BE2C (cell line): ENCODE measurements around the gene OR6B2. TPM values are rescaled to one million over a fixed set of nuclear protein-coding genes. Genes with fewer than 3 reads are reported as not detected.
A peak's percentile ranks its signal among the peaks of the same experiment; 100 is the strongest.

ENCODE experiments used
- DNase-seq: peaks from one replicate; pipeline ENCODE4 v3.0.0-alpha.2; 2020
- H3K27me3 ChIP-seq: fragments of 250-450 bp; sonication (Bioruptor Pico); 2 replicates; pipeline ENCODE4 v1.5.1; 2020; ENCODE audit warnings: mild to moderate bottlenecking
- H3K36me3 ChIP-seq: fragments of 250-450 bp; sonication (Bioruptor Pico); 2 replicates; pipeline ENCODE4 v1.5.1; 2020; ENCODE audit warnings: mild to moderate bottlenecking
- H3K4me1 ChIP-seq: fragments of 250-450 bp; sonication (Bioruptor Pico); 2 replicates; pipeline ENCODE4 v1.5.1; 2020
- H3K4me3 ChIP-seq: 2 replicates; pipeline ENCODE4 v1.5.1; 2011; ENCODE audit warnings: low read depth, low read length
- H3K9me3 ChIP-seq: fragments of 250-450 bp; sonication (Bioruptor Pico); 2 replicates; pipeline ENCODE4 v1.5.1; 2020
- CTCF ChIP-seq: IDR thresholded peaks from 2 replicates; pipeline ENCODE4 v1.5.1; 2012; ENCODE audit warnings: mild to moderate bottlenecking, low read depth, low read length
- polyA plus RNA-seq: library from polyadenylated mRNA; unstranded; fragments of >200 nt; gene quantifications from one replicate; pipeline ENCODE4 v1.2.1, GENCODE V29; 2012; ENCODE audit warnings: low read depth, missing spikeins; ENCODE audit not compliant: insufficient read length, insufficient read depth

OR6B2 gene
- 0.29 TPM for polyA plus RNA-seq

- Histone ChIP-seq H3K4me1 (no peaks in the 10 kb centered on the region), H3K4me3 (no peak within 1 kb of the TSS), H3K9me3 (no peaks in the 10 kb centered on the region), H3K36me3 (no peaks in the 10 kb centered on the region), H3K27me3 (peaks cover 50% of the 10 kb centered on the region)
- no peak for TF ChIP-seq CTCF
- DNase-seq = no peak
Measured at GRCh38 chr2:240030379-240031094, at the start of gene OR6B2. TSS of gene OR6B2 (minus strand) at chr2:240030429. CDS start at chr2:240030429, 0 bp downstream.

- H3K4me3 ChIP-seq = no peak overlapping the region
- H3K9me3 ChIP-seq = no peaks in the 10 kb centered on the region
- no peak for TF ChIP-seq CTCF
- DNase-seq = no peak
- H3K4me1 ChIP-seq = no peaks in the 10 kb centered on the region
- no peaks in the 10 kb centered on the region for H3K36me3 ChIP-seq
- peaks cover 14% of the 10 kb centered on the region for H3K27me3 ChIP-seq
Measured at GRCh38 chr2:240078631-240079030, 48.4 kb upstream of the OR6B2 start.

DNA sequence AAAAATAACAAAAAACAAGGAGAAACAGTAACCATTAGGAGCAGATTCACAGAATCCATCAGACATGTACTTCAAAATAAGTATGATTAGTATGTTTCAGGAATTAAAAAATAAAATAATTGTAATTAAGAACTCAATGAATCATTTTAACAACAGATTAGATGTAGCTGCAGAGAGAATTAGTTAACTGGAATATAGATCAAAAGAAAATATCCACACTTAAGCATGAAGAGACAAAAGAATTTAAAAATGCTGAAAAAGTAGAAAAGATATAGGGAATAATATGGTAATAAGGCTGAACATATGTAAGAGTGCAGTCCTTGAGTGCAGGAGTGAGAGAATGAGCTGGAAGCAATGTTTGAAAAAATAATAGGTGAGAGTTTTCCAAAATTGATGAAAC is 47.2 kb upstream of the OR6B2 start:
- Histone ChIP-seq H3K27me3 (peaks cover 10% of the 10 kb centered on the region), H3K36me3 (no peaks in the 10 kb centered on the region), H3K4me1 (no peaks in the 10 kb centered on the region), H3K9me3 (no peaks in the 10 kb centered on the region), H3K4me3 (no peak overlapping the region)
- TF ChIP-seq CTCF = no peak
- no peak for DNase-seq

DNA sequence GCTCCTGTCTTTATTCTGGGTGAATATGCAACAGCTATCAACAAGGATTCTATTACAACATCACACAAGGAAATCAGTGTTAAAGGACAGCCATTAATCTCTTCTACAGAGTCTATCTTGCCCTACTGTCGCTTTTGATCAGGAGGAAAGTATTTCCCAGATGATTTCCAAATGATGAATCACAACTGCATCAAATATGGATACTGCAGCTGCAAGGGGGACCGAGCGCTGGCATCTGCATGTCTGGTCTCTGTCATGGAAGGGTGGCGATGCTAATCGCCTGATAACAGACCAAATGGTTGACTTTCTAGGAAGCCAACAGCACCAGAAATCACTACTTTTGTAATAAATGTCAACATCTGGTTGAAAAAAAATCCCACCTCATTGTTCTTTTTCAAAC is 44.3 kb upstream of the OR6B2 start:
- H3K4me3 ChIP-seq = no peak overlapping the region
- H3K9me3 ChIP-seq = no peaks in the 10 kb centered on the region
- DNase-seq = peak; percentile 32
- no peaks in the 10 kb centered on the region for H3K36me3 ChIP-seq
- H3K4me1 ChIP-seq = no peaks in the 10 kb centered on the region
- TF ChIP-seq CTCF = no peak
- peaks cover 13% of the 10 kb centered on the region for H3K27me3 ChIP-seq

DNA sequence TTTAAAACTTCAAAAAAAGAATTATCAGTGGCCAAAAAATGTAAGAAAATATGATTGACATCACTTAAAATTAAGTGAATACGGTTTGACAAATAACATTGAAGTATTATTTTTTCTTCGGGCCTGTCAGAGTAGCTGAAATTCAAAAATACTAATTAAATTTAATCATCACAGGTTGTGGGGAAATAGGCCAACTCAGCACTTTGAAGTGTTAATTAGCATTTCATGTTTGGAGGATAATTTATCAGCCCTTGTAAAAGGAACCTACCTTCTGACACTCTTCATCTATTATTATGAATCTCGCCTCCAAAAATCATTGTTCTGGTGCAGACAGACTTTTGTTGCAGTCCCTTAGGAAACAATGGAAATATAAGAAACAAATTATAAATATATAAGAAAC is 40.7 kb upstream of the OR6B2 start:
- Histone ChIP-seq H3K4me3 (no peak overlapping the region), H3K4me1 (no peaks in the 10 kb centered on the region), H3K36me3 (no peaks in the 10 kb centered on the region), H3K27me3 (peaks cover 25% of the 10 kb centered on the region), H3K9me3 (no peaks in the 10 kb centered on the region)
- DNase-seq = no peak
- no peak for TF ChIP-seq CTCF

DNA sequence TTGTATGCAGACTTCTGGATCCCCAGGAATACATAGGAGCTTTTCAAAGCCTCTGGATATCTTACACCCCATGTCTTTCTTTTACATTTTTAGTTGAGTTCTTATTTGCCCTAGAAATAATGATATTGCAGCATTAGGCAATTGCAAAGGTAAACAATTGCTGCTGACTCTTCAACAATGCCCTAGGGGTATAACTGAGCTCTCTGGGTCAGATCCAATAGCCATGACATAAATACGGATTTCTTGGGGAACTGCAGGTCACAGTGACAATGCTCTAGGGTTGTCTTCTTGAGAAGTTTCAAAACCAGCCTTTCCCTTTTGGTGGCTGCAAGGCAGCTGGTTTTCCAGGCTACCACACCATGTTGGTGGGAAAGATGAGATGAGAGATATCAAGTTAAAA is 39.6 kb upstream of the OR6B2 start:
- H3K4me1 ChIP-seq = no peaks in the 10 kb centered on the region
- H3K4me3 ChIP-seq = no peak overlapping the region
- no peak for DNase-seq
- H3K9me3 ChIP-seq = no peaks in the 10 kb centered on the region
- no peaks in the 10 kb centered on the region for H3K36me3 ChIP-seq
- peaks cover 33% of the 10 kb centered on the region for H3K27me3 ChIP-seq
- TF ChIP-seq CTCF = no peak
